Tibial nerve (tissue), 4 donors: ENCODE data around the gene TMF1.

Experiments
- CTCF ChIP-seq, 5 experiments: fragments of 200-600 bp in 3 of 5; fragments of 450-650 bp in 2 of 5; sonication (generic) in 3 of 5; IDR thresholded peaks; one replicate each; pipeline ENCODE4 v1.5.1; 2016 to 2019; ENCODE audit warnings: antibody characterized with exemption in 5 of 5, mild to moderate bottlenecking in 3 of 5, moderate library complexity in 2 of 5
- EP300 ChIP-seq, 2 donors: sonication (generic); formaldehyde crosslinking; IDR thresholded peaks; one replicate each; pipeline ENCODE4 v1.6.1; 2017; ENCODE audit warnings: antibody characterized with exemption in 2 of 2, mild to moderate bottlenecking in 1 of 2
- POLR2A ChIP-seq, 2 donors: fragments of 450-650 bp; IDR thresholded peaks; one replicate each; pipeline ENCODE4 v1.6.1; 2017; ENCODE audit warnings: antibody characterized with exemption in 2 of 2, mild to moderate bottlenecking in 2 of 2, moderate library complexity in 2 of 2

- TF ChIP-seq EP300 (IDR thresholded peaks at IDR 0.05): no peak
- no peak for TF ChIP-seq CTCF (IDR thresholded peaks at IDR 0.05)
- no peak for TF ChIP-seq POLR2A (IDR thresholded peaks at IDR 0.05)
Measured at GRCh38 chr3:69085168-69085832, 33.2 kb upstream of the TMF1 start.
